IPS-18a (cell line): ENCODE results near the gene SLC35A3.

ENCODE experiments used
- H3K27ac ChIP-seq: one replicate; pipeline ENCODE4 v1.5.1; 2013; ENCODE audit warnings: low read length
- H3K27me3 ChIP-seq: one replicate; pipeline ENCODE4 v1.6.1; 2013; ENCODE audit warnings: mild to moderate bottlenecking, low read length; ENCODE audit not compliant: control insufficient read depth, insufficient read depth
- H3K36me3 ChIP-seq: one replicate; pipeline ENCODE4 v1.6.1; 2013; ENCODE audit warnings: low read depth, low read length; ENCODE audit not compliant: control insufficient read depth
- H3K4me1 ChIP-seq: one replicate; pipeline ENCODE4 v1.6.1; 2013; ENCODE audit warnings: low read depth, low read length; ENCODE audit not compliant: control insufficient read depth
- H3K4me3 ChIP-seq: one replicate; pipeline ENCODE4 v1.5.1; 2013; ENCODE audit warnings: low read length
- H3K9ac ChIP-seq: one replicate; pipeline ENCODE4 v1.6.1; 2013; ENCODE audit warnings: mild to moderate bottlenecking, low read length, moderate library complexity
- H3K9me3 ChIP-seq: one replicate; pipeline ENCODE4 v1.6.1; 2013; ENCODE audit warnings: low read depth, low read length; ENCODE audit not compliant: control insufficient read depth

SLC35A3 gene

DNA sequence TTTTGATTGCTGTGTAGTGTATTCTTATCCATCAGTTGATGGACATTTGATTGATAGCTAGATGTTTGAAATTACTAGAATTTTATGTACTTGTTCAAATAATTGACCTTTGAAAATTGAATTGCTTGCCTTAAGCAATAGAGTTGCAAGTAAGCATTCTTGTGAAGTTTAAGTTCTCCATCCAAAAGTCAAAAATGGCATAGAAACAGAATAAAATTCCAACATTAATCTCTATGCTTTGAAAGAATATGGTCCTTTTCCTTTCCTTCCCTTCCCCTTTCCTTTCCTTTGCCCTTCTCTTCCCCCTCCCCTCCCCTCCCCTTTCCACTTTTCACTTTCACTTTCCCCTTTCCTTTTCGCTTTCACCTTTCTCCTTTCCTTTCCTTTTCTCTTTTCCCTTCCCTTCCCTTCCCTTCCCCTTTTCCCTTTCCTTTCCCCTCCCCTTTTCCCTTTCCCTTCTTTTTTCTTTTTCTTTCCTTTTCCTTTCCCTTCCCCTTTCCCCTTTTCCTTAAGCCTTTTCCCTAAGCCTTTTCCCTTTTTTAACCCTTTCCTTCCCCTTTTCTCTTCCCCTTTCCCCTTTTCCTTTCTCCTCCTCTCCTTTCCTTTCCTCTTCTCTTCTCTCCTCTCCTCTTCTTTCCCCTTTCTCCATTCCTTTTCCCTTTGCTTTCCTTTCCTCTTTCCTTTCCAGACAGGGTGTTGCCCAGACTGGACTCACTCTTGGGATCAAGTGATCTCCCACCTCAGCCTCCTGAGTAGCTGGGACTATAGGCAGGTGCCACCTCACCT lies 95.6 kb downstream of the SLC35A3 start:
- no peaks in the 10 kb centered on the region for H3K9me3 ChIP-seq
- H3K27me3 ChIP-seq, result no peaks in the 10 kb centered on the region
- peaks cover 54% of the 10 kb centered on the region for H3K36me3 ChIP-seq
- no peak overlapping the region for H3K9ac ChIP-seq
- H3K27ac ChIP-seq, result no peak overlapping the region
- H3K4me3 ChIP-seq, result no peak overlapping the region
- no peaks in the 10 kb centered on the region for H3K4me1 ChIP-seq

GRCh38 chr1:100065969-100066227 lies 96.1 kb downstream of the SLC35A3 start:
- Histone ChIP-seq H3K27ac (no peak overlapping the region), H3K36me3 (peaks cover 54% of the 10 kb centered on the region), H3K27me3 (no peaks in the 10 kb centered on the region), H3K9me3 (no peaks in the 10 kb centered on the region), H3K9ac (no peak overlapping the region), H3K4me3 (no peak overlapping the region), H3K4me1 (no peaks in the 10 kb centered on the region)

GRCh38 chr1:100070201-100070939 lies 100.6 kb downstream of the SLC35A3 start:
- Histone ChIP-seq H3K27ac (no peak overlapping the region), H3K36me3 (peaks cover 57% of the 10 kb centered on the region), H3K4me3 (no peak overlapping the region), H3K9ac (no peak overlapping the region), H3K9me3 (no peaks in the 10 kb centered on the region), H3K4me1 (no peaks in the 10 kb centered on the region), H3K27me3 (no peaks in the 10 kb centered on the region)

DNA sequence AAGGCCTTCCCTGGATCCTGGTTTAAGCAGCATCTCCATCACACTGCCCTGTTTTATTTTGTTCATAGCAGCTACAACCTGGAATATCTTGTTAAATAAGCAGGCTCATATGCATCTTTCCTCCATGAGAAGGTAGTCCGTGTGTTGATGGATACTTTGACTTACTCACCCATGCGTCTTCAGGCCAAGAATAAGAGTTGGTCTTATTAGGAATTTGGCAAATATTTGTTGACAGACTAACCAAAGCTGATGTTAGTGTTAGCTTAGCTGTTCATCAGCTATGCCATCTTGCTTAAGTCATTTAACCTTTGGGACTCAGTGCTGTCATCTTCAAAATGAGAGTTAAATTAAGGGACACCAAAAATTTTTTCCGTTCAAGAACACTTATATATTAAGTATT lies 103.7 kb downstream of the SLC35A3 start:
- Histone ChIP-seq H3K4me3 (no peak overlapping the region), H3K9ac (no peak overlapping the region), H3K9me3 (no peaks in the 10 kb centered on the region), H3K36me3 (peaks cover 55% of the 10 kb centered on the region), H3K27me3 (no peaks in the 10 kb centered on the region), H3K27ac (no peak overlapping the region), H3K4me1 (peaks cover 8% of the 10 kb centered on the region)

- Histone ChIP-seq H3K36me3 (peaks cover 51% of the 10 kb centered on the region), H3K4me1 (peaks cover 8% of the 10 kb centered on the region), H3K27me3 (no peaks in the 10 kb centered on the region), H3K9ac (no peak overlapping the region), H3K9me3 (no peaks in the 10 kb centered on the region), H3K27ac (no peak overlapping the region), H3K4me3 (no peak overlapping the region)
Observed at GRCh38 chr1:100074604-100075395, 105.0 kb downstream of the SLC35A3 start.

DNA sequence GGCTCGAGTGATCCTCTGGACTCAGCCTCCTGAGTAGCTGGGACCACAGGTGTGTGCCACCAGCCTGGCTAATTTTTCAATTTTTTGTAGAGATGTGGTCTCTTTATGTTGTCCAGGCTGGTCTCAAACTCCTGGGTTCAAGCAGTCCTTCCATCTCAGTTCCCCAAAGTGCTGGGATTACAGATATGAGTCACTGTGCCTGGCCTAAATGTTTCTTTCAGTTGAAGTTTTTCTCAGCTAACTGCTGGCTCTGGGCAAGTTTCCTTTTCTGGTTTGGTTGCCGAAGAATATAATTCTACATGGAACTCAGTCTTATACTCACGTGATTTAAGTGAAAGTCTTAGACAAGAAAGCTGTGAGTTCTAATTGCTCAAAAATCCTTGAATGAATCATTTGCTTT lies 106.0 kb downstream of the SLC35A3 start:
- H3K4me1 ChIP-seq, result peaks cover 8% of the 10 kb centered on the region
- H3K9ac ChIP-seq, result no peak overlapping the region
- H3K27ac ChIP-seq, result no peak overlapping the region
- no peak overlapping the region for H3K4me3 ChIP-seq
- no peaks in the 10 kb centered on the region for H3K9me3 ChIP-seq
- peaks cover 51% of the 10 kb centered on the region for H3K36me3 ChIP-seq
- no peaks in the 10 kb centered on the region for H3K27me3 ChIP-seq

DNA sequence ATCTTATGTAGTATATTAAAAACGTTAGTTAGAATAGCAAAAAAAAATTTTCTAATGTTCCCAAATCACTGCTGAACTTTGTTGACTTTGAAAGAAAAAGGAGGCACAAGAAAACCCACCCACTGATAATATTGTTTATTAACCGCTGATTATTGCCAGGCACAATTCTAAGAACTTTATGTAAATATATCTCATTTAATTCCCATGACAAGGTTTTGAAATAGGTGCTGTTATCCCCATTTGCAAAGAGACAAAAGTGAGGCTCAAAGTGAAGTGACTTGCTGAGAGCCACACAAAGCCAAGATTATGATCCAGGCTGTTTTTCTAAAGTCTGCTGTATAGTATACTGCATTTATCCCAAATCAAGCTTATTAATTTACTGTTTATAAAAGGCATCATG lies 106.5 kb downstream of the SLC35A3 start:
- Histone ChIP-seq H3K4me1 (peaks cover 8% of the 10 kb centered on the region), H3K36me3 (peaks cover 52% of the 10 kb centered on the region), H3K27me3 (no peaks in the 10 kb centered on the region), H3K4me3 (no peak overlapping the region), H3K9me3 (no peaks in the 10 kb centered on the region), H3K27ac (no peak overlapping the region), H3K9ac (no peak overlapping the region)

DNA sequence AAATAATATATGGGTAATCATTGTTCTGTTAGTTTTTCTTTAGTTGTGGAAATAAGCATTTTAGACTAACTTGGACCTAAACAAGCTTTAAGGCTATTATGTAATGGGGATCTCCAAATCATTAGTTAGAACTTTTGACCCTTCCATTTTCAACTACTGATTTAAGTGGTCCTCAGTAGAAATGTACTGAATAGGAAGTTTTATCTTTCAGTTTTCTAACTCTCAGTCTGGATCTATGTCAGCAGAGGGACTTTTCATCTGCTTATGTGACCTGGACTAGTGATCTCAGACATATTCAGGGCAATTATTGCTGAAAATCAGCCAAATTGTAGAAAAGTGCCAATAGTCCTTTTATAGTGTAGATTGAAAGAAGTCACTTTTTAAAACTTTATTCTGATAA lies 106.9 kb downstream of the SLC35A3 start:
- H3K36me3 ChIP-seq, result peaks cover 52% of the 10 kb centered on the region
- no peak overlapping the region for H3K27ac ChIP-seq
- no peaks in the 10 kb centered on the region for H3K9me3 ChIP-seq
- peaks cover 8% of the 10 kb centered on the region for H3K4me1 ChIP-seq
- H3K9ac ChIP-seq, result no peak overlapping the region
- H3K4me3 ChIP-seq, result no peak overlapping the region
- H3K27me3 ChIP-seq, result no peaks in the 10 kb centered on the region

DNA sequence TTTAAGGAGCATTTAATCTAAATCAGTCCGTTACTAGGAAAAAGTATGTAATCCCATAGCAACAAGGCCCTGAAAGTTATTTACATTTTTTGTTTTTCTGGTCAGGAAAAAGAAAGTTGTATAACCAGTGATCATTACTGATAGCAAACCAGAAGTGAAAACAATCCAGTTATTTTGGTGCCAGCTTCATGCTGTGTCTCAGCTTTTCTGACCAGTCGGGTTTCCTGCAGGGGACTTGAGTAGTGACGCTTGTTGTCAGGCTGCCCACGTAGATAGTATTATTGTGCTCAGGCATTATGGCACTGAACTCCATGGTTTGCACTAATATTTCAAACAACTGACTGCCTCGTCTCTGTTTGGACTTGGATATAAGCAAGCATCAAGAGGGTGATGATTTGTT lies 107.7 kb downstream of the SLC35A3 start:
- Histone ChIP-seq H3K9ac (no peak overlapping the region), H3K36me3 (peaks cover 55% of the 10 kb centered on the region), H3K27ac (no peak overlapping the region), H3K9me3 (no peaks in the 10 kb centered on the region), H3K27me3 (no peaks in the 10 kb centered on the region), H3K4me3 (no peak overlapping the region), H3K4me1 (peaks cover 8% of the 10 kb centered on the region)

GRCh38 chr1:100080331-100080730 lies 110.5 kb downstream of the SLC35A3 start:
- no peak overlapping the region for H3K9ac ChIP-seq
- H3K4me3 ChIP-seq, result no peak overlapping the region
- H3K27me3 ChIP-seq, result no peaks in the 10 kb centered on the region
- H3K4me1 ChIP-seq, result peaks cover 8% of the 10 kb centered on the region
- H3K36me3 ChIP-seq, result peaks cover 58% of the 10 kb centered on the region
- H3K9me3 ChIP-seq, result no peaks in the 10 kb centered on the region
- H3K27ac ChIP-seq, result no peak overlapping the region
